T-cell (primary cell): ENCODE data around the gene CRB3. TPM values are rescaled to one million over a fixed set of nuclear protein-coding genes. Genes with fewer than 3 reads are reported as not detected.
A peak's percentile ranks its signal among the peaks of the same experiment; 100 is the strongest.

ENCODE experiments used
- ATAC-seq, 4 experiments: fragments of 200-7000 bp in 3 of 4; fragments of 150-1000 bp in 1 of 4; cut with Tn5 transposase; replicated peaks in 1 of 4; 1 replicate in 3 of 4; 2 replicates in 1 of 4; pipeline ENCODE4 v1.10.0; 2021; ENCODE audit warnings: moderate library complexity in 3 of 4, mild to moderate bottlenecking in 2 of 4, moderate number of reproducible peaks in 1 of 4
- CTCF ChIA-PET, 2 donors: fragments of 300-600 bp; sonication (Branson Sonifier 250); formaldehyde crosslinking; loops; one replicate each; lab custom pipeline; 2022; ENCODE audit warnings: antibody characterized with exemption in 2 of 2; lab: Charles Lee
- POLR2A ChIA-PET, 2 donors: fragments of 300-600 bp; sonication (Branson Sonifier 250); formaldehyde crosslinking; loops; one replicate each; lab custom pipeline; 2022; ENCODE audit warnings: antibody characterized with exemption in 2 of 2; lab: Charles Lee
- DNase-seq, 35 experiments: peaks; one replicate each; pipeline versions ENCODE4 v3.0.0 to v3.0.0-alpha.2; 2013 to 2023
- H3K27ac ChIP-seq: one replicate; pipeline ENCODE4 v1.5.1; 2013; ENCODE audit warnings: low read length
- H3K27me3 ChIP-seq, 2 experiments: replicated peaks in 1 of 2; 1 replicate in 1 of 2; 2 replicates in 1 of 2; pipeline versions ENCODE4 v1.6.1 to v1.7.0; 2013; ENCODE audit warnings: low read length in 1 of 2, mixed read lengths in 1 of 2; ENCODE audit not compliant: control insufficient read depth in 2 of 2, insufficient read depth in 2 of 2; ENCODE audit errors: extremely low read depth in 1 of 2
- H3K36me3 ChIP-seq, 2 donors: 1 replicate in 1 of 2; 2 replicates in 1 of 2; pipeline versions ENCODE4 v1.6.1 to v1.7.0; 2013; ENCODE audit warnings: low read length in 1 of 2; ENCODE audit not compliant: control insufficient read depth in 2 of 2, insufficient read depth in 1 of 2; ENCODE audit errors: extremely low read depth in 1 of 2
- H3K4me1 ChIP-seq, 2 experiments: 1 replicate in 1 of 2; 2 replicates in 1 of 2; pipeline versions ENCODE4 v1.6.1 to v1.7.0; 2013; ENCODE audit warnings: low read length in 2 of 2, mixed read lengths in 1 of 2; ENCODE audit not compliant: insufficient read depth in 2 of 2, control insufficient read depth in 1 of 2; ENCODE audit errors: extremely low read depth in 1 of 2
- H3K4me3 ChIP-seq, 2 donors: 1 replicate in 1 of 2; 2 replicates in 1 of 2; pipeline versions ENCODE4 v1.5.1 to v1.7.0; 2013; ENCODE audit warnings: mild to moderate bottlenecking in 2 of 2, low read length in 1 of 2, moderate library complexity in 1 of 2; ENCODE audit not compliant: control insufficient read depth in 1 of 2; ENCODE audit errors: extremely low read depth in 1 of 2
- H3K9me3 ChIP-seq: 2 replicates; pipeline ENCODE4 v1.7.0; 2013
- H3K27ac Mint-ChIP-seq, 2 donors: one replicate each; pipeline ENCODE4 v1.8.0; 2020 to 2021; ENCODE audit warnings: mild to moderate bottlenecking in 2 of 2, mixed read lengths in 2 of 2
- H3K27me3 Mint-ChIP-seq, 2 donors: one replicate each; pipeline ENCODE4 v1.8.0; 2021 to 2022; ENCODE audit warnings: mixed read lengths in 2 of 2
- H3K36me3 Mint-ChIP-seq: one replicate; pipeline ENCODE4 v1.8.0; 2021; ENCODE audit warnings: mixed read lengths
- H3K4me1 Mint-ChIP-seq, 3 donors: one replicate each; pipeline ENCODE4 v1.8.0; 2020 to 2022; ENCODE audit warnings: mixed read lengths in 3 of 3, mild to moderate bottlenecking in 1 of 3
- H3K4me3 Mint-ChIP-seq, 3 donors: one replicate each; pipeline ENCODE4 v1.8.0; 2020 to 2022; ENCODE audit warnings: mild to moderate bottlenecking in 3 of 3, mixed read lengths in 3 of 3, moderate library complexity in 3 of 3
- H3K9me3 Mint-ChIP-seq, 3 donors: one replicate each; pipeline ENCODE4 v1.8.0; 2020 to 2022; ENCODE audit warnings: mixed read lengths in 3 of 3
- WGBS: methylation state at CpG from one replicate; pipeline ENCODE4 v1.1.5; 2013; ENCODE audit warnings: missing lambda C conversion rate; ENCODE audit not compliant: insufficient coverage; 5-methylcytosine and 5-hydroxymethylcytosine counted together
- total RNA-seq, 35 experiments: library from RNA in 6 of 35; stranded (reverse) in 6 of 35; fragments of 120-200 nt in 1 of 35; gene quantifications; one replicate each; pipeline versions ENCODE4 v1.2.1 to v1.2.4 and lab custom pipeline; 2013 to 2026

CRB3 gene
- total RNA-seq, 5 donors from 2014 or later (not counting 1 experiment from before 2014, with no cell fraction given): 5.7 to 6.5 (median 5.9) TPM

DNA sequence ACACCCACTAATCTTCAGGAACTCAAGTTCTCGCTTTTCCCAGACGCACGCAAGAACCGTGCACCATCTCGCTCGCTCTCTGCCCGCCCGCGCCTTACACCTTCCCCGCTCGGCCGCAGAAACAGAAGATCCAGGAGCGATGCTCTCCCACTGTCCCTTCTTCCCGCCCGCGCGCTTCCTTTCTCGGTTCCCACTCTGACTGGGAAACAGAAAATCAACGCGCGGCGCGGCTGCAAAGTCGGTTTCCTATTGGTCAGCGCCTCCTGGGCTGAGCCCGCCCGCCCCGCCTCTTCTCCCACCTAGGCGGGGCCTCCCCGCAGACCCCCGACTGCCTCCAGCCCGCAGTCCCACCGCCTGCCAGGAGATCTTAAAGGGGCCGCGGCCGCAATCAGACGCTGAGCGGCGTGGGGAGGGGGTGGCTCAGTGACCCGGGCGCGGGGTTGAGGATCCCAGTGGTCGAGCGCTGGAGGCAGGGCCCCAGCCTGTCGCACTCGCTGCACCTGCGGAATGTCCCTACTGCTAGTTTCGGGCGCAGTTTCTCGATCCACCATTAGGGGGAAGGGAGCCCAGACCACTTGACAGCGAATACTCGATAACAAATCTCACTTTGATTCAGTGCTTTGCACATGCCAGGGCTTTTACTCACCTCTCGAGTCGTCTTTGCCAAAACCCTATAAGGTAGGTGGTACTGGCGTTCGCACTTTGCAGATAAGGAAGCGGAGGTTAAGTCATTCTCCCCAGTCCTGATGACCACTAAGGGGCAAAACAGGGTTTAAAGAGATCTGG, 3.8 kb upstream of the CRB3 start:
- ChIA-PET CTCF (no interaction called here), POLR2A (no interaction called here)
- Mint-ChIP-seq H3K4me3 (peak overlapping the region; percentile 88 to 99 (median 97)), H3K4me1 (peaks cover 28 to 31% (median 30%) of the 10 kb centered on the region in 3 donors), H3K27ac (peak overlapping the region; percentile 89 to 94), H3K9me3 (peaks cover 0 to 2% (median 2%) of the 10 kb centered on the region in 3 donors), H3K27me3 (no peaks in the 10 kb centered on the region), H3K36me3 (peaks cover 12% of the 10 kb centered on the region)
- peaks cover 2 to 3% of the 10 kb centered on the region in 2 donors for H3K36me3 ChIP-seq
- H3K4me1 ChIP-seq: peaks cover 2 to 37% of the 10 kb centered on the region in 2 experiments
- ATAC-seq: peak; percentile 85 to 90 (median 87)
- peak overlapping the region; percentile 63 to 93 for H3K4me3 ChIP-seq
- WGBS: under 1% methylated on average over 50 of the region's 57 CpGs
- no peaks in the 10 kb centered on the region for H3K9me3 ChIP-seq
- peak overlapping the region; percentile 67 for H3K27ac ChIP-seq
- peaks cover 0 to 7% of the 10 kb centered on the region in 2 experiments for H3K27me3 ChIP-seq
- peak; percentile 91 to 97 (median 96) for DNase-seq

DNA sequence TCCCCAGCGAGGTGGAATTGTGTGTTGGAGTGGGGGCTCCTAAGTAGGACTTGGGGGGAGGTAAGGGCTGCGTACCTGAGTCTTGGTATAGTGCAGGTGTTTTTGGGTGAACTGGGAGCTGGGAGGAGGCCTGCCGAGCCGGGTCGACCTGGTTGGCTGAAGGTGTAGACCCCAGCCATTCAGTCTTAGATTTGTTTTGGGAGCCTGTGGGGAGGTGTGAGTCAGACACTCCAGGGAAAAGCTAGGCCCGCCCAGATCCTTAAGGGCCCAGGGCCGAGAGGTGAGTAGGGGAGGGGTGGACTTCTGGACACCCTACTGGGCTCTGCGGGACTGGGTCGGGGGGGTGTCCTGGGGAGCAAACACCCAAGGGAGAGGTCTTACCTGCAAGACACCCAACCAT, 935 bp downstream of the CRB3 start:
- no peak overlapping the region for H3K4me3 ChIP-seq
- ChIA-PET CTCF (interaction anchor here in 1 of 2 donors (0.7 kb wide), 1 partner anchor 527 kb away, joined by 7 read pairs; no protein-coding TSS in a partner anchor), POLR2A (no interaction called here)
- ATAC-seq (no peak), DNase-seq (no peak)
- peaks cover 2 to 20% of the 10 kb centered on the region in 2 experiments for H3K4me1 ChIP-seq
- H3K9me3 ChIP-seq: no peaks in the 10 kb centered on the region
- Mint-ChIP-seq H3K27me3 (no peaks in the 10 kb centered on the region), H3K4me3 (peak overlapping the region; percentile 26 to 68 (median 60)), H3K4me1 (peaks cover 20 to 24% (median 23%) of the 10 kb centered on the region in 3 donors), H3K9me3 (no peaks in the 10 kb centered on the region), H3K27ac (peak overlapping the region; percentile 48 to 74), H3K36me3 (peaks cover 12% of the 10 kb centered on the region)
- peaks cover under 1 to 13% of the 10 kb centered on the region in 2 donors for H3K36me3 ChIP-seq
- peaks cover 0 to 7% of the 10 kb centered on the region in 2 experiments for H3K27me3 ChIP-seq
- H3K27ac ChIP-seq: no peak overlapping the region
- WGBS: 69% methylated on average over 3 of the region's 9 CpGs

DNA sequence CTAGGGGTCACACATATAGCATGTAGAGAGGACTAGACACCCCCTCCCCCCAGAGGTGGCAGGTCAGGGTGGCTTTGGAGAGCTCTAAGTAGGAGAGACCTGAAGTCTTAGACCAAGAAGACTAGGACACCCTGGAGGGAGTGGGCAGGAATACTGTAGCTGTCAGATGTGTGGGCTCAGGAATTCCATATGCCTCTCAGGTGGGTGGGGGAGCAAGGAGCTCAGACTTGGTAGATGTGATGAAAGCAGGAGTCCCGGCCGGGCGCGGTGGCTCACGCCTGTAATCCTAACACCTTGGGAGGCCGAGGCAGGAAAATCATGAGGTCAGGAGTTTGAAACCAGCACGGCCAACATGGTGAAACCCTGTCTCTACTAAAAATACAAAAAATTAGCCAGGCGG, 1.6 kb downstream of the CRB3 start:
- peaks cover 0 to 7% of the 10 kb centered on the region in 2 experiments for H3K27me3 ChIP-seq
- ChIA-PET CTCF (no interaction called here), POLR2A (no interaction called here)
- no peaks in the 10 kb centered on the region for H3K9me3 ChIP-seq
- Mint-ChIP-seq H3K9me3 (no peaks in the 10 kb centered on the region), H3K4me3 (no peak overlapping the region), H3K27me3 (no peaks in the 10 kb centered on the region), H3K4me1 (peaks cover 13 to 19% (median 19%) of the 10 kb centered on the region in 3 donors), H3K27ac (peak overlapping the region; percentile 31 to 64), H3K36me3 (peaks cover 15% of the 10 kb centered on the region)
- no peak overlapping the region for H3K4me3 ChIP-seq
- H3K27ac ChIP-seq: no peak overlapping the region
- H3K36me3 ChIP-seq: peaks cover 4 to 18% of the 10 kb centered on the region in 2 donors
- H3K4me1 ChIP-seq: peaks cover 2 to 19% of the 10 kb centered on the region in 2 experiments
- ATAC-seq (no peak), DNase-seq (no peak)
- WGBS: 86% methylated on average over 1 of the region's 8 CpGs

DNA sequence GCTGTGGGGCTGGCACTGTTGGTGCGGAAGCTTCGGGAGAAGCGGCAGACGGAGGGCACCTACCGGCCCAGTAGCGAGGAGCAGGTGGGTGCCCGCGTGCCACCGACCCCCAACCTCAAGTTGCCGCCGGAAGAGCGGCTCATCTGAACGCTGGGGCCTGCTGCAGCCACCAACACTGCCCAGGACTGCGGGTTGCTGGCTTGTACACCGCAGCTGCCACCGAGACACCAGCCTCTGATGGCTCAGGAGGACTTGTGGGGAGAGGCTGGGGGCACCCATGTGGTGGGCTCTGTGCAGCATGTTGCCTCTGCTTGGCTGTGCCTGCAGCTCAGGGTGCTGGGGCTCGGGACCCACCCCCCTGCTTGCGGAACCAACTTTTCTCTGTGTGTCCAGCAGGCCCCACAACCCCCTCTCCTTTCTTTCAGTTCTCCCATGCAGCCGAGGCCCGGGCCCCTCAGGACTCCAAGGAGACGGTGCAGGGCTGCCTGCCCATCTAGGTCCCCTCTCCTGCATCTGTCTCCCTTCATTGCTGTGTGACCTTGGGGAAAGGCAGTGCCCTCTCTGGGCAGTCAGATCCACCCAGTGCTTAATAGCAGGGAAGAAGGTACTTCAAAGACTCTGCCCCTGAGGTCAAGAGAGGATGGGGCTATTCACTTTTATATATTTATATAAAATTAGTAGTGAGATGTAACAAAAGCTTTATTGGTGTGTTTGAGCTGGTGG, 2.6 kb downstream of the CRB3 start:
- peaks cover 0 to 7% of the 10 kb centered on the region in 2 experiments for H3K27me3 ChIP-seq
- peaks cover 12 to 19% (median 19%) of the 10 kb centered on the region in 3 donors for H3K4me1 Mint-ChIP-seq
- CTCF ChIA-PET: interaction anchor here in 1 of 2 donors (0.5 kb wide), 1 partner anchor 41 kb away, joined by 3 read pairs; no protein-coding TSS in a partner anchor
- H3K4me3 Mint-ChIP-seq: no peak overlapping the region
- peaks cover 6 to 26% of the 10 kb centered on the region in 2 donors for H3K36me3 ChIP-seq
- no peaks in the 10 kb centered on the region for H3K9me3 ChIP-seq
- H3K4me3 ChIP-seq: no peak overlapping the region
- no peaks in the 10 kb centered on the region for H3K9me3 Mint-ChIP-seq
- H3K36me3 Mint-ChIP-seq: peaks cover 15% of the 10 kb centered on the region
- H3K27ac Mint-ChIP-seq: no peak overlapping the region
- H3K27me3 Mint-ChIP-seq: no peaks in the 10 kb centered on the region
- no peak overlapping the region for H3K27ac ChIP-seq
- peaks cover 2 to 15% of the 10 kb centered on the region in 2 experiments for H3K4me1 ChIP-seq
- ATAC-seq (no peak), DNase-seq (no peak)
- POLR2A ChIA-PET: no interaction called here
- 88% methylated on average over 18 of the region's 21 CpGs for WGBS

DNA sequence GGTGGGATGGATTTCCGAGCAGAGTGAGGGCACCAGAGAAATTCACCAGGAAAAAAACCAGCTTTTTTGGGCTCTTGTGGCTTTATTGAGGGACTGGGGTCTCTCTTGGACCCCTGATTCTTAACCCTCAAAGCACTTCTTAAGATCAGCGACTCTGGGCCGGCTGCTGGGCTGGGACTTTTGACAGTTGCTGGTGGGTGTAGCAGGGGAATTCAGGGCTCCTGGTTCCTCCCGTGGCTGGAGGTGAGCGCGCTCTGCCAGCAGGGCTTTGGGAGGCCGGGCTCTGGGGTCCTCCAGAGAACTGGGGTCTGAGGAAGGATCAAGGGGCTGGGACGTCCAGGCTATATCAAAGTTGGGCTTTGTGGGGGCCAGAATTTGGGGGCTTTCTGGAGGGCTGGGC, 3.3 kb downstream of the CRB3 start:
- no peak overlapping the region for H3K4me3 Mint-ChIP-seq
- no peaks in the 10 kb centered on the region for H3K9me3 ChIP-seq
- no peak overlapping the region for H3K4me3 ChIP-seq
- peaks cover 2 to 15% of the 10 kb centered on the region in 2 experiments for H3K4me1 ChIP-seq
- H3K9me3 Mint-ChIP-seq: no peaks in the 10 kb centered on the region
- H3K36me3 ChIP-seq: peaks cover 8 to 32% of the 10 kb centered on the region in 2 donors
- no peak for DNase-seq
- peaks cover 15% of the 10 kb centered on the region for H3K36me3 Mint-ChIP-seq
- H3K27me3 Mint-ChIP-seq: no peaks in the 10 kb centered on the region
- ChIA-PET POLR2A (no interaction called here), CTCF (interaction anchor here in 1 of 2 donors (0.5 kb wide), 1 partner anchor 40 kb away, joined by 3 read pairs; no protein-coding TSS in a partner anchor)
- peaks cover 12 to 16% (median 14%) of the 10 kb centered on the region in 3 donors for H3K4me1 Mint-ChIP-seq
- no peak for ATAC-seq
- H3K27ac Mint-ChIP-seq: peak overlapping the region in 1 of 2 donors; percentile 1
- H3K27ac ChIP-seq: no peak overlapping the region
- peaks cover 0 to 7% of the 10 kb centered on the region in 2 experiments for H3K27me3 ChIP-seq
- WGBS: 75% methylated on average over 5 of the region's 8 CpGs

DNA sequence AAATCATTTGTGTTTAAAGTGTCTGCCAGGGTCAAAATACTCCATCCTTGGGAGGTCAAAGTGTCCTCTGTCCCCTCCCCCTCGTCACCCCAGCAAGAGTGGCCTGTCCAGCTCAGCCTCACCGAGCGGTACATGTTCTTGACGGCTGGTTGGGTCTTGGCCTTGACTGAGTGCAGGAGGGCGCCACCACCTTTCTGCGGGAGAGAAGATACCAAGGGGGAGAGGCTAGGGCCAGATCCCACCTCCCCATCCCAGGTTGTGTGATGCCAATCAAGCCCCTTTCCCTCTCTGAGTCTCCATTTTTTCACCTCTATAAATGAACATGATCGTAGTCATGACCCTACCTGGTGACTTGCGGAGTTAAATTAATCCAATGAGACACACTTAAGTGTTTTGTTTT, 6.1 kb downstream of the CRB3 start:
- no peaks in the 10 kb centered on the region for H3K9me3 Mint-ChIP-seq
- Histone ChIP-seq H3K4me3 (no peak overlapping the region), H3K9me3 (no peaks in the 10 kb centered on the region), H3K36me3 (peaks cover 13 to 45% of the 10 kb centered on the region in 2 donors), H3K27me3 (no peaks in the 10 kb centered on the region), H3K27ac (no peak overlapping the region), H3K4me1 (no peaks in the 10 kb centered on the region)
- no peak for ATAC-seq
- DNase-seq: no peak
- H3K4me3 Mint-ChIP-seq: no peak overlapping the region
- ChIA-PET CTCF (no interaction called here), POLR2A (interaction anchor here in 1 of 2 donors (0.6 kb wide), 1 partner anchor 291 kb away, joined by 6 read pairs; no protein-coding TSS in a partner anchor)
- peaks cover 21% of the 10 kb centered on the region for H3K36me3 Mint-ChIP-seq
- 100% methylated on average over 5 of the region's 8 CpGs for WGBS
- H3K27ac Mint-ChIP-seq: peak overlapping the region in 1 of 2 donors; percentile 57
- no peaks in the 10 kb centered on the region for H3K27me3 Mint-ChIP-seq
- H3K4me1 Mint-ChIP-seq: peaks cover 2 to 5% (median 3%) of the 10 kb centered on the region in 3 donors
